PC-3 (cell line): ENCODE data around the gene PARP6.

Source experiments
- EZH2 ChIP-seq: fragments of 300-600 bp; sonication (generic); IDR thresholded peaks from one replicate; pipeline ENCODE4 v1.6.1; 2017; ENCODE audit warnings: antibody characterized with exemption, mild to moderate bottlenecking, low read length; ENCODE audit not compliant: unreplicated experiment
- EZH2phosphoT487 ChIP-seq: fragments of 300-600 bp; sonication (generic); IDR thresholded peaks from 2 replicates; pipeline ENCODE4 v1.6.1; 2018; ENCODE audit warnings: mild to moderate bottlenecking, antibody characterized with exemption, low read length, borderline replicate concordance
- TF ChIP-seq, protein P1 (sequence below): fragments of 300-600 bp; sonication (generic); conservative IDR thresholded peaks from 2 replicates; pipeline ENCODE4 v1.5.1; 2017; ENCODE audit warnings: antibody characterized with exemption, low read depth, mild to moderate bottlenecking, low read length

DNA sequence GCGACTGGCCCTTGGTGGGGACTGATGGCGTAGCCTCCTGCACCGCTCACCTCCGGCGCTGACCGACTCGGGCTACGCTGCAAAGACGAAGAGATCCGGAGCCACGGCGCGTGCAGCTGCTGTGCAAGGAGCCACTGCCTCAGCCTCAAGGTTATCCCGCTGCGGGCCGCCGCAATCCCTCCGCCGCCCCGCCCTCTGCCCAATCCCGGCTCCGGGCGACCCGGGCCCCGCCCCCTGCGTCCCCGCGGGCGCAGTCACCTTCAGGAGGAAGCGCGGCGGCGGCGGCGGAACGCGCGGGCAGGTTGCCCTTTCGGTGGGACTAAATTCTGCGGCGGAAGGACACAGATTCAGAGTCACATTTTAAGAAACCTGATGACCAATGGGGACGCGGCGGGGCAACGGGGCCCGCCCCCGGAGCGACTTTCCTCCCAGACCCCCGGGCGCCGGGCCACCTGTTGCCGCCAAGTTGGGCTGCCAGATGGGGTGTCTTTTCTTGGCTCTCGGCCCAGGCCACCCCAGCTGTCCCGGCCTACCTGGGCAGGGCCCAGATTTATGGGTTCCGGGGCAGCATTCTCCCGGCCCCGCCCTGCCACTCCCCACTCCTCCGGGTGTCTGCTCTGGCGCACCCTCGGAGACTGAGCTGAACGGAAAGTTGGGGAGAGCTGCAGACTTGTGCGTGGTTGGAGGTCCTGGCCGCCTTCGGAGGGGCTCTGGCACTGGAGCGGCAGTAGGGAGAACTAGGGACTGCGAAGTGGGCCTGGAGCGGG lies 41.1 kb downstream of the PARP6 start, which contains the start of gene PKM:
- TF ChIP-seq, protein P1, sequence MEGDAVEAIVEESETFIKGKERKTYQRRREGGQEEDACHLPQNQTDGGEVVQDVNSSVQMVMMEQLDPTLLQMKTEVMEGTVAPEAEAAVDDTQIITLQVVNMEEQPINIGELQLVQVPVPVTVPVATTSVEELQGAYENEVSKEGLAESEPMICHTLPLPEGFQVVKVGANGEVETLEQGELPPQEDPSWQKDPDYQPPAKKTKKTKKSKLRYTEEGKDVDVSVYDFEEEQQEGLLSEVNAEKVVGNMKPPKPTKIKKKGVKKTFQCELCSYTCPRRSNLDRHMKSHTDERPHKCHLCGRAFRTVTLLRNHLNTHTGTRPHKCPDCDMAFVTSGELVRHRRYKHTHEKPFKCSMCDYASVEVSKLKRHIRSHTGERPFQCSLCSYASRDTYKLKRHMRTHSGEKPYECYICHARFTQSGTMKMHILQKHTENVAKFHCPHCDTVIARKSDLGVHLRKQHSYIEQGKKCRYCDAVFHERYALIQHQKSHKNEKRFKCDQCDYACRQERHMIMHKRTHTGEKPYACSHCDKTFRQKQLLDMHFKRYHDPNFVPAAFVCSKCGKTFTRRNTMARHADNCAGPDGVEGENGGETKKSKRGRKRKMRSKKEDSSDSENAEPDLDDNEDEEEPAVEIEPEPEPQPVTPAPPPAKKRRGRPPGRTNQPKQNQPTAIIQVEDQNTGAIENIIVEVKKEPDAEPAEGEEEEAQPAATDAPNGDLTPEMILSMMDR = no peak
- TF ChIP-seq EZH2phosphoT487 (no peak), EZH2 (no peak)
